NB4 (cell line): Measurements from ENCODE around the gene ALG2.

ENCODE experiments used
- DNase-seq: peaks from one replicate; pipeline ENCODE4 v3.0.0; 2010; ENCODE audit warnings: low read depth
- H3K4me3 ChIP-seq: one replicate; pipeline ENCODE4 v1.5.1; 2011; ENCODE audit warnings: mild to moderate bottlenecking, low read depth, low read length, moderate library complexity
- MYC ChIP-seq: IDR thresholded peaks from 2 replicates; pipeline ENCODE4 v1.6.1; 2011; ENCODE audit warnings: low read depth, low read length
- POLR2A ChIP-seq: IDR thresholded peaks from 2 replicates; pipeline ENCODE4 v1.6.1; 2011; ENCODE audit warnings: mild to moderate bottlenecking; ENCODE audit not compliant: insufficient read length; ENCODE audit errors: extremely low read depth
- TF ChIP-seq, protein P1 (sequence below): IDR thresholded peaks from 2 replicates; pipeline ENCODE4 v1.6.1; 2011; ENCODE audit warnings: low read depth, low read length
- TF ChIP-seq, protein P2 (sequence below): IDR thresholded peaks from one replicate; pipeline ENCODE4 v1.5.1; 2012; ENCODE audit warnings: low read depth, low read length

Gene ALG2

DNA sequence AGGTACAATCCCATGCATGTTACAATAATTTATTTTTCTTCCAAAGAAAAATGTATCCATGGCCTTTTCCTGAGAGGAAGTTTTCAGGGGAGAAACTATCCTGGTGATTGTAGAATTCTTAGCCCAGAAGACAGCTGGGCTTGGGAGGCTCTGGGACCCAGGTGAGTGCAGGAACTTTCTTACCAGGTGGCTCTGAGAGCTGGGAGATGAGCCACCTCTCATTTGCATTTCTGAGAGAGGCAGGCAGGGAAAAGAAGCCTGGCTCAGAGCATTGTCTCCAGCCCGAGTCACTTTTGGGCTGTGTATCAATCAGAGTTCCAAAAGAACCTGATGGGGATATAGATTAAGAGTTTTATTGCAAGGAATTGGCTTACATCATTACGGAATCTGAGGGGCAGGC is 52.7 kb downstream of the ALG2 start:
- no peak for DNase-seq
- TF ChIP-seq, protein P1, sequence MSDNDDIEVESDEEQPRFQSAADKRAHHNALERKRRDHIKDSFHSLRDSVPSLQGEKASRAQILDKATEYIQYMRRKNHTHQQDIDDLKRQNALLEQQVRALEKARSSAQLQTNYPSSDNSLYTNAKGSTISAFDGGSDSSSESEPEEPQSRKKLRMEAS = no peak
- H3K4me3 ChIP-seq = no peak overlapping the region

DNA sequence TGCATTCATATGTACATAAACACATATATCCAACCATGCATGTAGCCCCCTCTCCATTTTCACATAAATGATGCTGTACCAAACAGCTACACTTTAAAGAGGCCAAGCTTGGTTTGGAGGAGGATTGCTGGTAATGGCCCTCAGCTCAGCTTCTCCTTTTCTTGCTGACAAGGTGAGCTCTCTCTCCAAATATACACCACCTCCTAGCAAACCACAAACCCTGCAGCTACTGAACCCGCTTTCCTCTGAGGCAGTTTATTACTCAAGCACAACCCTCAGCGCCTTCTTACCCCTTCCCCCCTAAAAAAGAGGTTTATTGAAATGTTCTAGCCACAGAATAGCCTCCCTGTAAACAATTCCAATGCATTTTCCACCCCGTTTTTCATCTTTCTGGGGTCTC is 54.0 kb downstream of the ALG2 start:
- peak; percentile 65 for DNase-seq
- H3K4me3 ChIP-seq = no peak overlapping the region
- TF ChIP-seq, protein P2, sequence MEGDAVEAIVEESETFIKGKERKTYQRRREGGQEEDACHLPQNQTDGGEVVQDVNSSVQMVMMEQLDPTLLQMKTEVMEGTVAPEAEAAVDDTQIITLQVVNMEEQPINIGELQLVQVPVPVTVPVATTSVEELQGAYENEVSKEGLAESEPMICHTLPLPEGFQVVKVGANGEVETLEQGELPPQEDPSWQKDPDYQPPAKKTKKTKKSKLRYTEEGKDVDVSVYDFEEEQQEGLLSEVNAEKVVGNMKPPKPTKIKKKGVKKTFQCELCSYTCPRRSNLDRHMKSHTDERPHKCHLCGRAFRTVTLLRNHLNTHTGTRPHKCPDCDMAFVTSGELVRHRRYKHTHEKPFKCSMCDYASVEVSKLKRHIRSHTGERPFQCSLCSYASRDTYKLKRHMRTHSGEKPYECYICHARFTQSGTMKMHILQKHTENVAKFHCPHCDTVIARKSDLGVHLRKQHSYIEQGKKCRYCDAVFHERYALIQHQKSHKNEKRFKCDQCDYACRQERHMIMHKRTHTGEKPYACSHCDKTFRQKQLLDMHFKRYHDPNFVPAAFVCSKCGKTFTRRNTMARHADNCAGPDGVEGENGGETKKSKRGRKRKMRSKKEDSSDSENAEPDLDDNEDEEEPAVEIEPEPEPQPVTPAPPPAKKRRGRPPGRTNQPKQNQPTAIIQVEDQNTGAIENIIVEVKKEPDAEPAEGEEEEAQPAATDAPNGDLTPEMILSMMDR = no peak
- TF ChIP-seq POLR2A (no peak), MYC (no peak)
- TF ChIP-seq, protein P1 = no peak

DNA sequence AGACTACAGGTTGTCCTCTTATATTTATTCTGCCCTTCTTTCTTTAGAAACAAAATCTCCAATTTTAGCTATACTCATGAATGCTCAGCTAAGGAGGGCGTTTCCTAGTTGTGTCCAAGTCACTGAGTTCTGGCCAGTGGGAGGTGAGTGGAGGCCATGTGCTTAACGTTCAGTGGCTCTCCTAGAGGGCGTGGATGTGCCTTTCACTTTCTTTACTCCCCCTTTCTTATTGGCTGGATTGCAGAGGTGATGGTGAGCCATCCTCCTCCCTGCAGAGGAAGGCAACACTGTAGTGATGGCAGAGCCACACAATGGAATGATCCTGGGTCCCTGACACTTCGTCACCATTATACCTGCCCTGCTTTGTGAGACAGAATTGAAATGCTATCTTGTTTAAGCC is 54.6 kb downstream of the ALG2 start:
- no peak overlapping the region for H3K4me3 ChIP-seq
- no peak for DNase-seq
- TF ChIP-seq MYC = no peak
- TF ChIP-seq, protein P2 = no peak
- TF ChIP-seq, protein P1 = no peak
- no peak for TF ChIP-seq POLR2A
